GM12873 (cell line): ENCODE data around the gene MYO1B.

Source experiments
- CTCF ChIP-seq: IDR thresholded peaks from 2 replicates; pipeline ENCODE4 v1.5.1; 2012; ENCODE audit warnings: low read depth, mild to moderate bottlenecking, moderate library complexity, low read length, control low read depth; ENCODE audit not compliant: insufficient read depth; ENCODE audit errors: missing control alignments

Gene MYO1B

GRCh38 chr2:191333911-191334357 lies 88.7 kb downstream of the MYO1B start:
- TF ChIP-seq CTCF: no peak

GRCh38 chr2:191335875-191336464 lies 90.8 kb downstream of the MYO1B start:
- no peak for TF ChIP-seq CTCF

- no peak for TF ChIP-seq CTCF
Observed at GRCh38 chr2:191341436-191341835, 96.2 kb downstream of the MYO1B start.

GRCh38 chr2:191343796-191344338 lies 98.7 kb downstream of the MYO1B start:
- no peak for TF ChIP-seq CTCF

- TF ChIP-seq CTCF: no peak
Observed at GRCh38 chr2:191345788-191346187, 100.6 kb downstream of the MYO1B start.

- TF ChIP-seq CTCF: no peak
Observed at GRCh38 chr2:191347154-191347553, 102.0 kb downstream of the MYO1B start.

- TF ChIP-seq CTCF: no peak
Observed at GRCh38 chr2:191347881-191348280, 102.7 kb downstream of the MYO1B start.
